ENCODE results near the gene EPB41L2.

- TF ChIP-seq POLR2A (IDR thresholded peaks at IDR 0.05) (no peak), CTCF (IDR thresholded peaks at IDR 0.05) (no peak)
These were observed 38.5 kb downstream of the EPB41L2 start for GRCh38 chr6:131024565-131024964.

All from body of pancreas (tissue), 4 donors.